Measurements from ENCODE around the gene ZNF428. TPM values are rescaled to one million over a fixed set of nuclear protein-coding genes. Genes with fewer than 3 reads are reported as not detected.
A peak's percentile ranks its signal among the peaks of the same experiment; 100 is the strongest.

ZNF428 gene
- total RNA-seq, 4 donors from 2014 or later = 38.1 to 61.1 (median 50.5) TPM

DNA sequence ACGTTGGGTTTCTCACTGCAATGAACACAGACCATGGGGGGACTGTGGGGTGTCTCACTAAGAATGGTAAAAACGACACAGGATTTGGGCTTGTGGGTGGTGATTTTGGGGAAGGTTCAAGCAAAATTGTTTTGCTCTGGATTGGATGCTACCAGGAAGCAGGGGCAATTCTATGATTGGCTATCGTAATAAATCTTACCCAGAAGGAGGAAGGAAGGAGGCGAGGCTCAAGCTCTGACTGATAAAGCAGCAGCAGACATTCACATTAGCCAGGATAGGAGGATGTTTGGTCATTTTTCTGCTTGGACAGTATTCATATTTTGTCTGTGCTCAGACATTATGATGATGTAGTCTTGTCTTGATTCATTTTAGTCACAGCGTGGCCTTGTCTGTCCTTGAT lies 21.6 kb downstream of the ZNF428 start:
- 39 to 55% methylated on average over 5 of the region's 5 CpGs for WGBS, 2 donors
- H3K27ac ChIP-seq = peak overlapping the region in 1 of 4 donors; percentile 98
- no peaks in the 10 kb centered on the region for H3K9me3 ChIP-seq
- no peak for DNase-seq (ENCODE audit: low spot score in 2 of 2)
- H3K4me1 ChIP-seq = peaks cover 0 to 55% (median 30%) of the 10 kb centered on the region in 4 donors
- no peaks in the 10 kb centered on the region for H3K27me3 ChIP-seq
- TF ChIP-seq CTCF (IDR thresholded peaks at IDR 0.05) = no peak
- TF ChIP-seq POLR2A (IDR thresholded peaks at IDR 0.05) = no peak
- TF ChIP-seq EP300 (IDR thresholded peaks at IDR 0.05) = no peak
- H3K36me3 ChIP-seq = peaks cover 0 to 58% (median 6%) of the 10 kb centered on the region in 3 donors
- H3K4me3 ChIP-seq = no peak overlapping the region

DNA sequence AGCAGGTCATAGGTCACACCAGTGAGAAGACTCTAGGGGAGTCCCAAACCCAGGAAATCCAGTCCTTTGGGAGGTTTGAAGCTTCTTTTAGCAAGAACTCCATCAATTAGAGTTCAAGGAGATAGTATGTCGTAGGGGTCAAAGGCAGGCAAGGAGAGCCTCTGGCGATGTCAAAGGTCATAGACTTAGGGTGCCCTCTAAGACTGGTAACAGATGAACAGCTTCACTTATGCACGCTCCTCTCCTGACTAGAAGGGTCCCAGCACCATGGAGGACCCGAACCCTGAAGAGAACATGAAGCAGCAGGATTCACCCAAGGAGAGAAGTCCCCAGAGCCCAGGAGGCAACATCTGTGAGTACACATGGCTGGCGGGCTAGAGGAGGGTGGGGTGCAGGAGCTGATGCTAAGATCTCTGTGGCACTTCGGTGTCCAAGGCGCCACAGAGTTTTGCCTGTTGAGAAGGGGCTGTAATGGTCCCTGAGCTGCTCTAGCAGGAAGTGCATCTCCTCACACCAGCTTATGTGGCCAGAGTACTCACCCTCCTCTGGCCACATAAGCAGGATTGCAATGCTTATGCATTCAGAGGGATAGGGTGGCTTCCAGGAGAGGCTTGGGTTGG lies 22.5 kb downstream of the ZNF428 start:
- WGBS, 2 donors = 19 to 20% methylated on average over 7 of the region's 7 CpGs
- Histone ChIP-seq H3K27me3 (no peaks in the 10 kb centered on the region), H3K9me3 (no peaks in the 10 kb centered on the region), H3K27ac (peak overlapping the region; percentile 91 to 98 (median 98)), H3K4me1 (peaks cover 0 to 57% (median 30%) of the 10 kb centered on the region in 4 donors), H3K36me3 (peaks cover 0 to 58% (median 6%) of the 10 kb centered on the region in 3 donors), H3K4me3 (peak overlapping the region; percentile 58 to 76 (median 72))
- no peak for DNase-seq (ENCODE audit: low spot score in 2 of 2)
- no peak for TF ChIP-seq POLR2A (IDR thresholded peaks at IDR 0.05)
- no peak for TF ChIP-seq EP300 (IDR thresholded peaks at IDR 0.05)
- TF ChIP-seq CTCF (IDR thresholded peaks at IDR 0.05) = no peak

DNA sequence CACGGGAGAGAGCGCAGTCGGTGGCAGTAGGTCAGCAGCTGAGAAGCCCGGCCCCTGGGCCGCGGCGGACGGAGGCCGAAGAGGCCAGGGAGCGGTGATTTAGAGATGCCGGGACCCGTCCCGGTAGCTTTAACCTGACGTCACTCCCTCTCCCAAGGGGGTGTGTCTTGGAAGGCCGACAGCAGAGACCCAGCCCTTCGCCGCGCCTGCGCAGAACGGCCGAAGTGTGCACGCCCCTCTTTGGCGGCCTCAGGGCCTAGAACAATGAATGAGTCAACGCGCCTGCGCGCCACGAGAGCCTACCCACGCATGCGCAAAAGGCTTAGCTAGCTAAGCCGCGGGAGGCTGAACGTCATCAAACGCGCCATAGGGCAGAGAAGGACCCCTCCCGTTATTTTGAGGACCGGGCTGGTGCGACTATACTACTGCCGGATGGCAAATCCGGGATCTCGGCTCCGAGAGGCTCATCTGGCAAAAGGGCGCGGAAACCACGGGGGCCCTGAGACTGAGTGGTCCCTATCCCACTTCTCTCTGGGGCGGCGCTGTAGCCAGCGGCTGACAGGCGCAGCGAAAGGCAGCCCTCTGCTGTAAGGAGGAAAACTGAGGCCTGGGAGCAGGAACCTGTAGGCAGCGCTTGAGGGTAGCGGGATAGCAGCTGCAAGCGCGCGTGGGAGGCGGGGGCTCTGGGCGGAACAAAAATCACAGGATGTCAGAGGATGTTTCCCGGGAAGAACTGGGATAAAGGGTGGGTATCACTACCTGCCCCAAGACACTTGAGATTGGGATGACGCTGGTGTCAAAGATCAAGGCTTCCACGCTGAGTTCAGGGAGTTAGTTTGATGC lies 23.2 kb downstream of the ZNF428 start, which contains the start of the genes IRGQ and ZNF576:
TSS of gene IRGQ (minus strand) at position 136 of the 843 bp plus-strand sequence. CDS start 796 bp downstream, outside the sequence.
TSS of gene ZNF576 (plus strand) at position 597 of the 843 bp plus-strand sequence. CDS start 514 bp downstream, outside the sequence.
- Histone ChIP-seq H3K4me3 (peak within 1 kb of the TSS; percentile 58 to 76 (median 72)), H3K27ac (peak within 1 kb of the TSS; percentile 91 to 98 (median 98)), H3K4me1 (peaks cover 0 to 57% (median 30%) of the 10 kb centered on the region in 4 donors), H3K27me3 (no peaks in the 10 kb centered on the region), H3K9me3 (no peaks in the 10 kb centered on the region), H3K36me3 (peaks cover 0 to 58% (median 6%) of the 10 kb centered on the region in 3 donors)
- TF ChIP-seq CTCF (IDR thresholded peaks at IDR 0.05) = peak in 1 of 5 experiments; percentile 8
- TF ChIP-seq POLR2A (IDR thresholded peaks at IDR 0.05) = peak; percentile 76 to 91
- peak; percentile 95 to 100 for TF ChIP-seq EP300 (IDR thresholded peaks at IDR 0.05)
- peak; percentile 99 to 100 for DNase-seq (ENCODE audit: low spot score in 2 of 2)
- WGBS, 2 donors = 0 to 1% methylated on average over 45 to 60 of the region's 60 CpGs

DNA sequence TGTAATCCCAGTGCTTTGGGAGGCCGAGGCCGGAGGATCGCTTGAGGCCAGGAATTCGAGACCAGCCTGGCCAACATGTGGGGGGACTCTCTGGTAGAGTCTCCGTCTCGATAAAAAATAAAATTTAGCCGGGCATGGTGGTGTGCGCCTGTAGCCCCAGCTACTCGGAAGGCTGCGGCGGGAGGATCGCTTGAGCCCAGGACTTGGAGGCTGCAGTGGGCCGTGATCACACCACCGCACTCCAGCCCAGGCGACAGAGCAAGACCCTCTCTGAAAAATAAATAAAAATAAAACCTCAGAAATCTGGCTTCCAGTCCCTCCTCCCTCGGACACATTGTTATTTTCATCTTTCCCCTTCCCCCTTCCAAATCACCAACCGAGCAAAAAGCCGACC lies 23.8 kb downstream of the ZNF428 start:
- Histone ChIP-seq H3K9me3 (no peaks in the 10 kb centered on the region), H3K27me3 (no peaks in the 10 kb centered on the region), H3K27ac (peak overlapping the region; percentile 82 to 98 (median 88)), H3K36me3 (peaks cover 0 to 58% (median 6%) of the 10 kb centered on the region in 3 donors), H3K4me3 (peak overlapping the region; percentile 54 to 73 (median 67)), H3K4me1 (peaks cover 0 to 57% (median 30%) of the 10 kb centered on the region in 4 donors)
- no peak for TF ChIP-seq EP300 (IDR thresholded peaks at IDR 0.05)
- TF ChIP-seq POLR2A (IDR thresholded peaks at IDR 0.05) = no peak
- TF ChIP-seq CTCF (IDR thresholded peaks at IDR 0.05) = no peak
- no peak for DNase-seq (ENCODE audit: low spot score in 2 of 2)
- 1 to 3% methylated on average over 18 of the region's 18 CpGs for WGBS, 2 donors

Measured in tibial nerve (tissue), 4 donors.